HG02973 (cell line): ENCODE results near the gene RPL3.
"Not testable (repeated sequence)": the region's sequence is repeated elsewhere in the genome, so short reads cannot be mapped to it uniquely, and the experiment has no call there.

Source experiments
- ATAC-seq: cut with Tn5 transposase; IDR thresholded peaks from one replicate; pipeline ENCODE4 v1.9.1; 2021; ENCODE audit warnings: moderate library complexity; ENCODE audit not compliant: unreplicated experiment

The RPL3 gene

GRCh38 chr22:39319284-39320022 lies at the start of gene RPL3:
Gene RPL3, minus strand, starts transcription at chr22:39319623. Its CDS starts 26 bp downstream, at chr22:39319597.
- ATAC-seq, result peak; percentile 78

DNA sequence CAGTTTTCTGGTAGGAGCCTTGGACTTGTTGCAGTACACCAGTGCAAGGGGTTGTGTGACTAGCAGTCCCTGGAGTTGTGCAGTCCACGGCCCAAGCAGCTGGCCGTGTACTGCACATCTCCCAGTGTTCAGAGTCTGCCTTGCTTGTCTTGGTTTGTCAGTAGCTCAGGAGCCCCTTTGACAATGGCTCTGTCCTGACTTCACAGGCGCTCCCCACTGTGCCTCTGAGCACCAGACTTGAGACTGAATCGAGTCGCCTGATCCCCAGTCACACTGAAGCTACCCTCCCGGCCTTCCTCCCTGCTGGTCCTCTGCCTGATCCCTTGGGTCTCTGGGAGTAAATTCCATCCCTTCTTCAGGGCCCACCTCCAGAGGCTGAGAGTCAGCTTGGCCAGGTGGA lies 49.8 kb upstream of the RPL3 start:
- ATAC-seq, result no peak

DNA sequence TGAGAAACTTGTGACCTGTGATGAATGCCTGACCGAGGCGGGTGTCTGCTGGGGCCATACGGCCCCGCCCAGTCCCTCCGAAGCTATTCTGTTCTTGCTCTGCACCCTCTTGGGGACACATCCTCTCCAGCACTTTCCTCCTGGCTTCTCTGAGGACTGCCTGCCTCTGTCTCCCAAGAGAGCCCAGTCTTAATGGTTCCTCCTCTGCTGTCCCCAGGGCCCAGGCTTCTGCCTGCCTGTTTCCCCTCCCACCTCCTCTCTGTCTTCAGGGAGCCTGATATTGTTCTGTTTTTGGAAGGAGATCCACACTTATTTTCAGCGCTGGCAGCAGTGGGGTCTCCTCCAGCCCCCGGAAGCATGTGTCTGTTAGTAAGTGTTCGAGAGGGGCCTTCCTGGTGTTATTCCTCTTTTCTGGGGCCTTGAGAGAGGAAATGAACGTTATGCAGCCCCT lies 49.1 kb upstream of the RPL3 start:
- no peak for ATAC-seq

GRCh38 chr22:39367035-39367434 lies 47.6 kb upstream of the RPL3 start:
- no peak for ATAC-seq

GRCh38 chr22:39365492-39365780 lies 46.0 kb upstream of the RPL3 start:
- ATAC-seq, result no peak

DNA sequence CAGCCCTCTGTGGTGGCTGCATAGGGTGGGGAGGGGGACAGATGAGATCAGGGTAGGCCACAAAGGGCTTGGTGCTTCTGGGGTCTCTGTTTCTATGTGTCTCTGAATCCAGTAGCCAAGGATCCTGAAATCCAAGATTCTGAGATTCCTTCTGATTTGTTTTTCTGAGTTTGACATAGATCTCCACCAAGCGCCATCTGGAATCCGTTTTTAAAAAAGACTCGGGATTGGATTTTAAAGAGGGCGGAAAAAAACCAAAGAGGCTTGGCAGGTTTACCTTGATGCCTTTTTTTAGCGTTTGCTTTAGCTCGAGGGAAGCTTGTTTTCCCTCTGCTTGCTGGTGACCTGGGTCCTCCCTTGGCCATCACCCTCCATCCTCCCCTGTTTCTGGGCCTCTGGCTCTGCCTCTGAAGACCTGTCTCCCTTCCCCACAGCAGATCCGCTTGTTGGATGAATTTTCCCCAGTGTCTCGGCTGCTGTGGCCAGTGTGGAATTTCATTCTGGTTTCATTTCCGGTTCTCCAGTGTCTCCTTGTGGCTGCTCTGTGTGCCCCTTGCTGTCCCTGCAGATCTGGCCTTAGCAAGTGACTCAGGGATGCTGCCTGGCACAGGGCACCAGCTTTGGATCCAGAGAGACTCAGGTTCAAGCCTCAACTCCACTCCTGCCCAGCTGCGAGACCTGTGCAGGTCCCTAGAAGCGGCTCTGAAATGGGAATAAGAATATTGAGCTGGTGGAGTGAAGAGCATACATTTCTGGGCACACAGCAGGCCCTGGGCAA lies 45.5 kb upstream of the RPL3 start:
- no peak for ATAC-seq

GRCh38 chr22:39363751-39364515 lies 44.5 kb upstream of the RPL3 start:
- ATAC-seq, result no peak

GRCh38 chr22:39362932-39363331 lies 43.5 kb upstream of the RPL3 start:
- no peak for ATAC-seq

DNA sequence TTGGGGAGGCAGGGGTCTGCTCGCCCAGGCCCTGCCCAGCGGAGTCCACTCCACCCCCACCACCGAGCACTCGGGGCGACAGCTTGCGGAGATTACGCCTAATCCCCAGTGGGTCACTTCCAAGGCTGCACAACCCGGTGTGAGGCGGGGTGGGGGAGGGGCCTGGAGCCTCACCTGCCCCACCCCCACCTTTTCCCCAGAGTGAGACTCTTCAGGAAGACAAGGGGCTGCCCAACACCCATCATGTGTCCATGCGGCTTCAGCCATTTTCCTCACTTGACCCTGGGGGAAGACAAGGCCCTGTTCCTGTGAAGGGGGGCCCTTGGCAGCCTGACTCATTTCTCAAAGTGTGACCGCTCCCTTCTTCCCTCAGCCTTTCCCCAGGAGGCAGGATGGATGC lies 42.8 kb upstream of the RPL3 start:
- ATAC-seq, result no peak

- no peak for ATAC-seq
Observed at GRCh38 chr22:39361496-39361895, 42.1 kb upstream of the RPL3 start.

DNA sequence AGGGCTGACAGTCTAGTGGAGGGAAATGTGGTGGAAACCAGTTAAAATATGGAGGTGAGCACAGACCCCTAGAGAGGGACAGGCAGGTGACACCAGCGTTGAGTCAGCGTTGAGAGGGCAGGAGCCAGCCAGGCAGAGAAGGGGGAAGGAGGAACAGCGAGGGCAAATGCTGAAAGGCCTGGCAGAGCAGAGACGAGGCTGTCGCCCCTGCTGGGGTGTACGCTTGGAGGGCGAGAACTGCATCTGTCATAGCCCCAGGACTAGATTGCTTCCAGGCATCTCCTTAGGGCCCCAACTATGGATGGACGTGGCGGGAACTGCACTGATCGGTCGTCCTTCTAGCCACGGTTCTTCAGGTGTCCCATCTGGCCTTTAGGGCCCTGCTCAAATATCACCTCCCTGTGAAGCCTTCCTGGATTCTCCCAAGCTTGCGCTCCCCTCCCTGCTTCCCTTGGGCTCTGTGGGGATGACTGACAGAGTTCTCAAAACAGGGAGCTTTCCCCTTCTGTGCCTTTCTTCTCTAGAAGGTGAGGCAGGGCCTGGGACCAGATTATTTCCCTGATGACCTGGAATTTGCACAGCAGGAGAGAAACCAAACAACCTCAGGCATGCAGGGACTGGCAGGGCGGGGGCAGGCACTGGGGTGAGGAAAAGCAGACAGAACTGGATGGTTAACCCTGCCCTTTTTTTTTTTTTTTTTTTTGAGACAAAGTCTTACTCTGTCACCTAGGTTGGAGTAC lies 41.4 kb upstream of the RPL3 start:
- no peak for ATAC-seq

DNA sequence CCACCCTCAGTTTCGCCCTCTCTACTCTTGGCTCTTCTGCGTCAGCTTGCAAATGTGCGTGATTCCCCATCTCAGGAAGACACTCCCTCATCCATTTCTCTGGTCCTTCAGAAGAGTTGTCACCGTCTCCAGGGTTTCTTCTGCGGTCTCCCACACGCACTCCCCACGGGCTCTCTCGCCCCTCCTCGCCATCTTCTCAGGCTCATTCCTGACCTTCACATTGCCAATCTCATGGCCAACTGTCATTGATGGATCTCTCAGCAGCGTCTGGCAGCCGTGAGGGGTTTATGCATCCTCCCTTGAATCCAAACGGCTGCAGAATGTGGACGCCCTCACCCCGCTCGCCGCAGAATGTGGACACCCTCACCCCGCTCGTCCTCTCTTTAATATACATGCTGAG lies 40.8 kb upstream of the RPL3 start:
- no peak for ATAC-seq

DNA sequence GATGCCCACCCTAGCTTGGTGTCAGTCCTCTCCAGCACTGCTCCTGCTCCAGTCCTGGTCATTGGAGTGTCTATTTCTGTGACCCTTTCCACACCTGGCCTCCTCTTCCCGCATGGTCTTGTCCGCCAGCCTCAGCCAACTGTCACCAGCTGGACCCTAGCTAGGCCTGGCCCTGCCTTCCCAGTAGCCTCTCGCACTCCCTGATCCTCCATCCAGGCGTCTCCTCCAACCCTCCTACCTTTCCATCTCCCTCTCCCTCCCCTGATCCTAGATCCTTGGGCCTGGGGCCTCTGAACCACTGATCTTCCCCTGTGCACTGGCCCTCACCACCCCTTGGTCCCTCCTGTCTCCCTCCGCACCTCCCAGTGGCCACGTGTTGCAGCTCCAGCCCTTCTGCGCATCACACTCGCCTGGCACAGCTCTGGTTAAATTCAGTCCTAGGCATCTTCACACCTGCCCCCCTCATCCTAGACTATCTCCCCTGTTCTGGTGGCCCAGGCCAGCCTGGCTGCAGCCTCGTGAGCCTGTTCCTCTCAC lies 40.3 kb upstream of the RPL3 start:
- no peak for ATAC-seq

GRCh38 chr22:39358197-39358596 lies 38.8 kb upstream of the RPL3 start:
- not testable (repeated sequence) for ATAC-seq

GRCh38 chr22:39357110-39358108 lies 38.0 kb upstream of the RPL3 start:
- not testable (repeated sequence) for ATAC-seq

DNA sequence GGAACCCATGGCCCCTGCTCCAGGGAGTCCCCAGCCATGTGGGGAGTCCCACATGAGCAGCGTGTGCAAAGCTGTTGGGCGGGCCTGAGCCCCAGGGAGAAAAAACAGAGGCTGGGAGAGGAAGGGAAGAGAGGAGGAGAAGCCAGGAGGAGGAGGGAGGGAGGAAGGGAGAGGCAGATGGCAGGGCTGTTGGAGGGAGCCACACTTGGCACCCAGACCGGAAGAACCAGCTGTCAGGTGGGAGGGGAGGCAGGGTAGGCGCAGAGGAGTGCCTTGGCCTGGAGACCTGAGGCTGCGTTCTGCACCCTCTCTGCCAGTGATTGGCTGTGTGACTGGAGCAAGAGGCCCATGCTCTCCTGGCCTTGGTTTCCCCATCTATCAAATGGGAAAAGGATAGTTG lies 37.0 kb upstream of the RPL3 start:
- ATAC-seq, result no peak

DNA sequence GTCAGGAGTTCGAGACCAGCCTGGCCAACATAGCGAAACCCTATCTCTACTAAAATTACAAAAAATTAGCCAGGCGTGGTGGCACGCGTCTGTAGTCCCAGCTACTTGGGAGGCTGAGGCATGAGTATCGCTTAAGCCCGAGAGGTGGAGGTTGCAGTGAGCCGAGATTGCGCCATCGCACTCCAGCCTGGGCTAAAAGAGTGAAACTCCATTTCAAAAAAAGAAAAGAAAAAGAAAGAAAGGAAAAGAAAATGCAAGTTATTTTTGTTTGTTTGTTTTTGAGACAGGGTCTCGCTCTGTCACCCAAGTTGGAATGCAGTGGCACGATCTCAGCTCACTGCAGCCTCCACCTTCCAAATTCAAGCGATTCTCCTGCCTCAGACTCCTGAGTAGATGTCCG lies 36.4 kb upstream of the RPL3 start:
- not testable (repeated sequence) for ATAC-seq

DNA sequence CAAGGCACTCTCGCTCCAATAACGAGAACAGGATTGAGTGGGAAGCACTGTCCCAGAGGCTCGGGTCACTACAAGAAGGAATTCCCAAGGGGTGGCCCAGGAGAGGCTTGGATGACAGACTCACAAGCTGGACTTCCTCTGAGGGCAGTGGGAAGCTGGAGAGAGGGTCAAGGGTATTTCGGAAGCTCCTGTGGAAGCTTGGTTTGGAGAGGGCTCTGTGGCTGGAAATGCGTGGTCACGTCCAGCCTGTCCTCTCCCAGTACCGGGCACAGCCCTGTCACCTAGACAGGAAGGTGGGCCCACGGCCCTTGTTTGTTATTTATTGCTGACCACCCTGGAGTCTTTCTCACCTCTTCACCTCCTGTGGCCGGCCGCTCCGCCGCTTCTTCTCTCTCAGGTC lies 35.7 kb upstream of the RPL3 start:
- ATAC-seq, result no peak

- no peak for ATAC-seq
Observed at GRCh38 chr22:39353346-39353745, 33.9 kb upstream of the RPL3 start.
